GM19025 (cell line): ENCODE results near the gene TGM1.

Experiments
- ATAC-seq: cut with Tn5 transposase; IDR thresholded peaks from one replicate; pipeline ENCODE4 v1.9.1; 2021; ENCODE audit warnings: mild to moderate bottlenecking, low read depth, moderate library complexity; ENCODE audit not compliant: unreplicated experiment

Gene TGM1

GRCh38 chr14:24293525-24293924 lies 30.5 kb upstream of the TGM1 start:
- no peak for ATAC-seq

GRCh38 chr14:24292118-24292807 lies 29.3 kb upstream of the TGM1 start:
- ATAC-seq = no peak

GRCh38 chr14:24291446-24292117 lies 28.6 kb upstream of the TGM1 start:
- ATAC-seq = no peak

DNA sequence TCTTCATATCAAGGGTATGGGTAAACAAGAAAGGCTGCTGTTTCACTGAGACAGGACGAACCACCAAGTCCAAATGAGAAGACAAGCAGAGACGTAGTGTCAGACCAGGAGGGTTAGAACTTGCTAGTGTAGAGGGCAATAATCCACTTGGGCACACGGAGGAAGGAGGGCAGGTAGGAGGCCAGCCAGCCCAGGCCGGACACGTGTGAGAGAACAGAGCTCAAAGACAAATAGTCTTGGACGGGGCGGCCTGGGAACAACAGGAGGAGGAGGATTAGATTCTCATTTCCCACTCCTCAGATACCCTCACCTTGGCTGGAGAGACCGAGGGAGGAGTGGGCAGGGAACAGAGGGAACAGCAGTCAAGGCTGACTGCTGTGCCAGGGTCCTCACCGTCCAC lies 27.8 kb upstream of the TGM1 start:
- ATAC-seq = no peak

DNA sequence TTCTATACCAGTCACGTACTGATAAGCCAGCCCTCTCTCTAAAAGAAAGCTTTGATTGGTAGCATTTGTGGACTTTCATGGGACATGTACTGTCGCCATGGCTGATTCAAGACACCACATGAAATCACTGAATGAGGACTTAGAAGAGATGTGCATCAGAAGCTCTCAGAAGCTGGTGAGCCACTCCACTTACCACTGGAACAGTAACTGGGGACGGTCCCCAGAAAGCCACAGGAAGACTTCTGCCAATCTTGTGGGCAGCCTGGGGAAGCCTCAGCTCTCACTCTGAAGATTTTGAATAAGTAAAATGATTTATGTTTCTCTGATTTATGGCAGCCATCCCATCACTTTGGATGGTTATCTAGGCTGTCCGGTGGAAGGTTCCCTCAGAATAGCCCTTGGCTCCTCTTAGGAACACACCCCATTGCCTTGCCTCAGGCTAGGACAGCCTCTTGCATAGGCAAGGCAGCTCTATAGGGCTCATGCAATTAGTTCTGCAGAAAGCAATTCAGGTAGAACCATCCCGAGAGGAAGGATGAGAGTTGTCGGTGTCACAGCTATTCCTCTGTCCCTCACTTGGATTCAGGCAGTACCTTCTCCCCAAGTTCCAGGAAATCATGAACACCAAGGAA lies 26.8 kb upstream of the TGM1 start:
- peak; percentile 88 for ATAC-seq

DNA sequence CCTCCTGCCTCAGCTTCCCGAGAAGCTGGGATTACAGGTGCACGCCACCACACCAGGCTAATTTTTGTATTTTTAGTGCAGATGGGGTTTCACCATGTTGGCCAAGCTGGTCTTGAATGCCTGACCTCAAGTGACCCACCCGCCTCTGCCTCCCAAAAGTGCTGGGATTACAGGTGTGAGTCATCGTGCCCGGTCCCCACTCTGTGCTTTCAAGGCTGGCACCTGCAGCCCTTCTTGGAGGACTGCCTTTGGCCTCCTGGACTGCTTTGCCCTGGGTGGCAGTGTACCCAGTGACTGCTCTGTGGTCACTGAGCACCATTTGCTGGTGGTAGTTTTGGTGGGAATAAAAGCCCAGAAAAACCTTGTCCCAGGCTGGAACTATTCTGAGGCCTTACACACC lies 24.0 kb upstream of the TGM1 start:
- no peak for ATAC-seq

DNA sequence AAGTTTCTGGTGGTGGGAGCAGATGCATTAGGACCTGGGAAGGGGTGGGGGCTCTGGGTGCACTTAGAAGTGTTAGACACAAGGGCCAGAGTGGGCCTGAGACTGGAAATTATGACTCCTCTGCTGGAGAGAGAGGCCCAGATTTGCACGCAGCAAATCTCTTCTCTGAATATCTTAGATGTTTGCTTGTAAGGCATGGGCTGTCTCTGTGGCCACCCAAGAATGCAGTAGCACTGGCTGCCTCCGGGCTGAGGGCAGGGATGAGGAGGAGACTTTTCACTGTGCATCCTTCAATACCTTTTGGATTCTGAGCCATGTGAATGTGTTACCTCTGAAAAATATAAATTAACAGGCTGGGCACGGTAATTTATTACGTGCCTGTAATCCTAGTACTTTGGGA lies 22.4 kb upstream of the TGM1 start:
- ATAC-seq = no peak

- no peak for ATAC-seq
These were observed 21.6 kb upstream of the TGM1 start for GRCh38 chr14:24284501-24285035.

DNA sequence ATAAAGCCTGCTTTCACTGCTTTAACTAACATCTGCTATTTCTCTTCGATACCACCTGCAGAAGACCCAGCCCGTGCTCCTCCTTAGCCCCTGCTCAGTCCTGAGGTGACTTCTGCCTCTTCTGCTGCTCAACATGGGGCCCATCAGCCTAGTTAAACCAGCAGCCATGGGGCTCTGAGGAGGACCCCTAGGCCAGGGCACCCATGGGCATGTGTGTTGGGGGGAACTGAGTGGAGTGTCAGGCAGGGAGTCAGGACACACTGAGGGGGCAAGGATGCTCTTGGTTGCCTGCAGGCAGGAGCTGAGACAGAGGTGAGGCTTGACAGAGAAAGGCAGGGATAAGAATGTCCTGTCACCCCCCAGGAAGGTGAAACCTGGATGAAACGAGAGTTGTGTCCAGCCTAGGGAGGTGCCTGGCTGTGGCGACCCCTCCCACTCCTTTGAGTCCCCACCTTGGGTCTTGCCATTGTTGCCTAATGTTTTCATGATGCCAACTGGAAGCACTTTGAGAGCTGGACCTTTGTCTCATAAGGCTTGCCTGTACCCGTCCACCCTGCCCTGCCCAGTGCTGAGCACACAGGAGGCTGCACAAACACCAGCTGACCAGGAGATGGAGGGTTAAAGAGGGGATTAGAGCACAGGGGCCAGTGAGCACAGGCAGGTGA lies 21.0 kb upstream of the TGM1 start:
- no peak for ATAC-seq

GRCh38 chr14:24282736-24283135 lies 19.8 kb upstream of the TGM1 start:
- ATAC-seq = no peak

DNA sequence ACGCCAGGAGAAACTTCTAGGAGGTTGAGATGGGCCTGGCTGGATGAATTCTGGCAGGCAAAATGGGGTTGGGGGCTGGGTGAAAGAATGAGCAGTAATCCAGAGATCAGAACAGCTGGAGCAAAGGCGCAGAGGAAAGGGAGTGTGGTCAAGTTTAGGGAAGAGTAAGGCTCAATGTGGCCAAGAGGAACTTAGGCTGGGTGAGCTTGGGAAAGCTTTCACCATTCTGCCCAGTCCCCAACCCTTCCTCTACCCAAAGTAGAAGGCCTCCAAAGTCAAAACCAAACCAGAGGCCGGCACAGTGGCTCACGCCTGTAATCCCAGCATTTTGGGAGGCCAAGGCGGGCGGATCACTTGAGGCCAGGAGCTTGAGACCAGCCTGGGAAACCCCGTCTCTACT lies 18.7 kb upstream of the TGM1 start:
- ATAC-seq = no peak

DNA sequence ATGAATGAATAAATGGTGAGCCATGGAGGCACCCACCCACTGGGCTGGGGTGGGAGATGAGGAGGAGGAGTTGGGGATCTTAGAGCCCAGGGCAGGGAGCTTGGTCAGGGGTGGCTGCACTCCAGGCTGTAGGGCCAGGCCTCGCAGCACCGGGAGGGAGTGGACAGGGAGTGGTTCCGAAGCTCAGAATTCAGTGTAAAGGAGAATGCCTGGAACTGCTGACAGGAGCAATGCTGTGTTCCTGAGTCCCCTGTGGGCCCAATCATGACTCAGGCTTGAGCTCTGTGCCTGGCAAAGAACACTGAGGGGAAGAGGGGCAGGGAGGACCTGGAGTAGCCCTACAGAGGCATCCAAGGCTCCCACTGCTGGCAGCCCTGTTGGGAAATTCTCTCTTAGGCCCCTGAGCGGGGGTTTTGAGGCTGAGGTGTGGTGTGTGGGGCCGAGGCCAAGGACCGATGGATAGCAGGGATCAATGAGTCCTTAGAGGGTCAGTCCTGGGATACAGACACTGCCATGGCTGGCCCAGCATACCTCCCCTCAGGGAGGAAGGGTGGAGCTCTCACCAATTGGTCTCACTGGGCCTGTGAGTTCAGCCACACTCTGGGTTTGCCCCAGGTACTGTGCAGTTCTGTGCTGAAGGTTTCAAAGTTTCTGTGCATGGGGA lies 18.0 kb upstream of the TGM1 start:
- ATAC-seq = no peak

GRCh38 chr14:24279301-24280186 lies 16.6 kb upstream of the TGM1 start:
- peak; percentile 77 for ATAC-seq

- ATAC-seq = no peak
These were observed 15.4 kb upstream of the TGM1 start for GRCh38 chr14:24278424-24278823.

DNA sequence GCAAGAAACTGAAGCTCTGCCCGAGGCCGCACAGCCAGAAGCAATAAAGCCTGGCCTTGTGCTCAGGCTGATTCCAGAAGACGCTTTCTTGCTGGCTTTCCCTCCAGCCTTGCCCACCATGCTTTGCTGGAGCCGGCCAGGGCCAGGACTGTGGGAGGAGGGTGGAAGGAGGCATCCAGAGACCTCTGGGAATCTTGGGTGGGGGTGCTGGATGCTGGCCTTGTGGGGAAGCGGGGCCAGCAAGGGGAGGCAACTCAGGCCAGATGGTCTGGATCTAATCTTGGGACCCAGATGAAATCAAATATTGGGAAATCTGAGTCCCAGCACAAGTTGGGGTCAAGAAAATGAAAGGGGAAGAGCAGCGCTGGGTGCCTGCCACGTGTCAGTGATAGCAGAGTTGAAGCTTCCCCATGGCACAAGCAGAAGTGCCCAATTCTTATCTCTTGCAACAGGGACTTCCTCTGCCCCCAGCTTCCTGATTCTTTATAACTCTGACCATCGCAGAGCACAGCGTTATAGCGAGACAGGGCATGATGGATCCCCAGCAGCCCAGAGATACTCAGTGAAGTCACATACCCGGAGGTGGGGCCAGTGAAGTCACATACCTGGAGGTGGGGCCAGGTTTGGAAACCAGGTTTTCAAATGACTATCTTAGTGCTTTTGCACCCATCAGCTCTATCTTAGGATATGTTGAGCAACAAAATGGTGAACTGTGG lies 14.8 kb upstream of the TGM1 start:
- no peak for ATAC-seq

GRCh38 chr14:24277071-24277470 lies 14.1 kb upstream of the TGM1 start:
- ATAC-seq = no peak

DNA sequence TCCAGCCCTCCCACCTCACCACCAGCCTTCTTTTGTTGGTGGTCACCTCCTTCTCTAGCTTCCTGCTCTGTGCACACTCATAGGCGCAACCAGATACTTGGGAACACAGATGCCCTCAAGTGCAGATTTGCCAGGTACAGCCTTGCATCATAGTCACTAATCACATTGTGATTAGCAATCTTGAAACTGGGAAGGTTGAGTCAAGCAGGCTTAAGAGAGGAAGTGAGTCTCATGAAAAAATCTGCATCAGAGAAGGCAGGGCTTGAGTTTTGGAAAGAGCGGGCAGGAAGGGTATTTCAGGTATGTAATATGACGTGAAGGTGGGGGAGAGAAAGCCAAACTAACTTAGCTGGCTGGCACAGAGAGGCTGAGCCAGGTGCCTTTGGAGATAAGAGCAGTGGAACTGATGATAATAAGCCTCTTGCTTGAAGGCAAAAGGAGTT lies 11.1 kb upstream of the TGM1 start:
- ATAC-seq = peak; percentile 31

DNA sequence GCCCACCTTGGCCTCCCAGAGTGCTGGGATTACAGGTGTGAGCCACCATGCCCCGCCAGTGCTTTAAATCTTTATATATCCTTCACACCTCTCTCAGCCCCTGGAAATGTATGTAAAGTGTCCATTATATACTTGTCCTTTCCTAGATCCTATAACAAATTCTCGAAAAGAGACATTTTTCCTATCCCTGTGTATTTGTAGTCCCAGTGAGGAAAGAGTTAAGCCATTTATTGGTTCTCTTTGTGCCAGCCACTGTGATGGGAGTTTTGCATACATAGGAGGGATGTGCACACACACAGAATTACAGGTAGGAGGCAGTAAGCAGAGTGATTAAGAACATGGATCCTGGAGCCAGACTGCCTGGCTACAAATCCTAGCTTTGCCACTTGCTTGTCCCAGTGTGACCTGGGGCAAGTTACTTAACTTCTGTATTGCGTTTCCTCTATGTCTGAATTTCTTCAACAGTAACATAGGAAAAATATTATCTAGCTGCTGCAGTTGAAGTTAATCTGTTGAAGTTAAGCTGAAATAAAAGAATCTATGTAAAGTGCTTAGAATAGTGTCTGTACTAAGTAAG lies 10.5 kb upstream of the TGM1 start:
- no peak for ATAC-seq

DNA sequence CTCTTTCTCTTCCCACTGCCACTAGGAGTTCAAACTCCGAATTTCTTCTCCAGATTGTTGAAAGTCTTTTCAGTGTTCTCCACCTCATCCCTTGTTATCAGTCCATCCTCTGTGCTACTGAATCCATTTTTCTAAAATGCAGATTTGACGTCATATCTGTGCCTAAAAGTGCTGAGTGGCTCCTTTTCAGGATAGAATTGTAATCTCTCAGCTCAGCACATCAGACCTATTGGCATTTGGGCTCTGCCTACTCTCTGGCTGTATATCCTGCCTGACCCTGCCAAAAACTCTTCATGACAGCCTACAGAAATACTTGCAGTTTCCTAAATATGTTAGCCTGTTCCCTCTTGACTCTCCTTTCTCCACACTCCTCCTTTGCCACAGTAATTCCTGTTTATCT lies 9.5 kb upstream of the TGM1 start:
- ATAC-seq = no peak
